DOHH2 (cell line): ENCODE data around the gene PHACTR2.

Experiments used
- H3F3A ChIP-seq: fragments of 200-600 bp; sonication (generic), shearing (Covaris generic); 2 replicates; pipeline ENCODE4 v1.6.0; 2016; ENCODE audit warnings: antibody characterized with exemption, mild to moderate bottlenecking; ENCODE audit not compliant: control insufficient read depth, insufficient read depth
- H3K27ac ChIP-seq: fragments of 200-600 bp; sonication (generic); 2 replicates; pipeline ENCODE4 v1.5.1; 2014; ENCODE audit warnings: low read depth, mild to moderate bottlenecking, low read length, moderate library complexity
- H3K27me3 ChIP-seq: fragments of 200-600 bp; sonication (generic); 2 replicates; pipeline ENCODE4 v1.6.1; 2014; ENCODE audit warnings: mild to moderate bottlenecking, low read length, mixed read lengths; ENCODE audit not compliant: control insufficient read depth
- H3K36me3 ChIP-seq: fragments of 200-600 bp; sonication (generic); 2 replicates; pipeline ENCODE4 v1.6.1; 2014; ENCODE audit warnings: mild to moderate bottlenecking, low read length, moderate library complexity, mixed read lengths; ENCODE audit not compliant: control insufficient read depth
- H3K4me1 ChIP-seq: fragments of 200-600 bp; sonication (generic); 2 replicates; pipeline ENCODE4 v1.6.1; 2014; ENCODE audit warnings: mild to moderate bottlenecking, low read length, mixed read lengths; ENCODE audit not compliant: control insufficient read depth
- H3K4me2 ChIP-seq: fragments of 200-600 bp; sonication (generic); 2 replicates; pipeline ENCODE4 v1.6.0; 2014; ENCODE audit warnings: mild to moderate bottlenecking, low read length, moderate library complexity
- H3K4me3 ChIP-seq: fragments of 200-600 bp; sonication (generic); 2 replicates; pipeline ENCODE4 v1.5.1; 2014; ENCODE audit warnings: mild to moderate bottlenecking, low read length, mixed read lengths
- H3K79me2 ChIP-seq: fragments of 200-600 bp; sonication (generic); 2 replicates; pipeline ENCODE4 v1.6.1; 2014; ENCODE audit warnings: mild to moderate bottlenecking, low read length, mixed read lengths; ENCODE audit not compliant: control insufficient read depth
- H3K9me2 ChIP-seq: fragments of 200-600 bp; sonication (generic); replicated peaks from 2 replicates; pipeline ENCODE4 v1.6.1; 2014; ENCODE audit warnings: mild to moderate bottlenecking, low read length, mixed read lengths; ENCODE audit not compliant: control insufficient read depth
- H3K9me3 ChIP-seq: fragments of 200-600 bp; sonication (generic); 2 replicates; pipeline ENCODE4 v1.6.1; 2014; ENCODE audit warnings: antibody characterized with exemption, low read length, mixed read lengths; ENCODE audit not compliant: control insufficient read depth, insufficient read depth
- H4K20me1 ChIP-seq: fragments of 200-600 bp; sonication (generic); 2 replicates; pipeline ENCODE4 v1.6.0; 2014; ENCODE audit warnings: low read depth, mild to moderate bottlenecking, antibody characterized with exemption, low read length, moderate library complexity; ENCODE audit not compliant: control insufficient read depth, insufficient read depth
- EZH2phosphoT487 ChIP-seq: fragments of 200-600 bp; sonication (generic); IDR thresholded peaks from 2 replicates; pipeline ENCODE4 v1.6.1; 2017; ENCODE audit warnings: borderline replicate concordance, mild to moderate bottlenecking, antibody characterized with exemption, low read length, moderate library complexity, mixed read lengths
- TF ChIP-seq, protein P1 (sequence below): fragments of 200-600 bp; sonication (generic); IDR thresholded peaks from one replicate; pipeline ENCODE4 v1.5.1; 2014; ENCODE audit warnings: antibody characterized with exemption, mild to moderate bottlenecking, low read depth, low read length; ENCODE audit not compliant: poor library complexity, severe bottlenecking

The PHACTR2 gene

DNA sequence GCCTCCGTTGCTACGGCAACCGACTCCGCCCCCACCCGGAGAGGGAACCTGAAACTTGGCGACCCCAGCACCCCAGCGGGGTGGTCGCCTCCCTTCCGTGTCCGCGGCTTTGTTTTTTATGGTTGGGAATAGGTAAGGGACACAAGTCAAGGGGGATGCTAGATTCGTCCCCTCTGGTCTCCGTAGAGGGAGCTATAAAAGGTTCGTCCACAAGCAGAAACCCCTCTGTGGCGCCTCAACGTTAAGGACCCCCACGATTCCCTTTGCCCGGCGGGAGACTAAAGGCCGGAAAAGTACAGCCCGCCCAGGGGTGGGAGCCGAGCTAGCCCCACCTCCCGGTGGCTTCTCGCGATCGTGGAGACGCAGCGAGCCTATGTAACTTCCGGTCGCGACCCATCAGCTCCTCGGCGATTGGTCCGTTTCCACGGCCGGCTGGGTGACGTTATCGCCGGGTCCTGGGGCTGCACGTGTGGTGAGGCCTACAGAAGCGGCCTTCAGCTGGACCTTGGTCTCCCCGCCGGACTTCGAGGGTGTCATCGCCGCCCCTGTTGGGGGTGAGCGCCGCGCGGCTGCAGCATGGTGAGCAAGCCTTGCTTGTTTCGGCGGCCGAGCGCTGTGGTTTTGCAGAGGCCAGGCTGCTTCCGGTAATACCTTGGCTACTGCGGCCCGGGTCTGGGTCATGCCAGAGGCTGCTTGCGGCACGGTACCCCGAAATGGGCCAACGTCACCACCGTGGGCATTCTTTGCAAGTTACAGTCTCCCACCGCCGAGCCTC is 165.3 kb downstream of the PHACTR2 start, which contains the start of gene LTV1:
Gene LTV1, plus strand, starts transcription at position 437 of the 775 bp plus-strand sequence. Its CDS starts 140 bp downstream, at position 577.
- Histone ChIP-seq H3K4me2 (peak within 1 kb of the TSS; percentile 76), H3K9me2 (no peaks in the 10 kb centered on the region), H3K4me3 (peak within 1 kb of the TSS; percentile 97), H4K20me1 (no peaks in the 10 kb centered on the region), H3K36me3 (peaks cover 47% of the 10 kb centered on the region), H3K27me3 (no peaks in the 10 kb centered on the region), H3K9me3 (no peaks in the 10 kb centered on the region), H3F3A (no peaks in the 10 kb centered on the region), H3K79me2 (peaks cover 50% of the 10 kb centered on the region), H3K27ac (peak within 1 kb of the TSS; percentile 58), H3K4me1 (peaks cover 14% of the 10 kb centered on the region)
- TF ChIP-seq EZH2phosphoT487 = no peak
- TF ChIP-seq, protein P1, sequence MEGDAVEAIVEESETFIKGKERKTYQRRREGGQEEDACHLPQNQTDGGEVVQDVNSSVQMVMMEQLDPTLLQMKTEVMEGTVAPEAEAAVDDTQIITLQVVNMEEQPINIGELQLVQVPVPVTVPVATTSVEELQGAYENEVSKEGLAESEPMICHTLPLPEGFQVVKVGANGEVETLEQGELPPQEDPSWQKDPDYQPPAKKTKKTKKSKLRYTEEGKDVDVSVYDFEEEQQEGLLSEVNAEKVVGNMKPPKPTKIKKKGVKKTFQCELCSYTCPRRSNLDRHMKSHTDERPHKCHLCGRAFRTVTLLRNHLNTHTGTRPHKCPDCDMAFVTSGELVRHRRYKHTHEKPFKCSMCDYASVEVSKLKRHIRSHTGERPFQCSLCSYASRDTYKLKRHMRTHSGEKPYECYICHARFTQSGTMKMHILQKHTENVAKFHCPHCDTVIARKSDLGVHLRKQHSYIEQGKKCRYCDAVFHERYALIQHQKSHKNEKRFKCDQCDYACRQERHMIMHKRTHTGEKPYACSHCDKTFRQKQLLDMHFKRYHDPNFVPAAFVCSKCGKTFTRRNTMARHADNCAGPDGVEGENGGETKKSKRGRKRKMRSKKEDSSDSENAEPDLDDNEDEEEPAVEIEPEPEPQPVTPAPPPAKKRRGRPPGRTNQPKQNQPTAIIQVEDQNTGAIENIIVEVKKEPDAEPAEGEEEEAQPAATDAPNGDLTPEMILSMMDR = no peak

- Histone ChIP-seq H3K4me2 (peak overlapping the region; percentile 76), H3K9me2 (no peaks in the 10 kb centered on the region), H3K9me3 (no peaks in the 10 kb centered on the region), H3K27me3 (no peaks in the 10 kb centered on the region), H3K4me1 (peaks cover 14% of the 10 kb centered on the region), H4K20me1 (no peaks in the 10 kb centered on the region), H3K79me2 (peaks cover 55% of the 10 kb centered on the region), H3K36me3 (peaks cover 53% of the 10 kb centered on the region), H3F3A (no peaks in the 10 kb centered on the region), H3K27ac (peak overlapping the region; percentile 58), H3K4me3 (peak overlapping the region; percentile 97)
- no peak for TF ChIP-seq EZH2phosphoT487
- TF ChIP-seq, protein P1 = no peak
Measured at GRCh38 chr6:143843677-143843999, 165.9 kb downstream of the PHACTR2 start.

DNA sequence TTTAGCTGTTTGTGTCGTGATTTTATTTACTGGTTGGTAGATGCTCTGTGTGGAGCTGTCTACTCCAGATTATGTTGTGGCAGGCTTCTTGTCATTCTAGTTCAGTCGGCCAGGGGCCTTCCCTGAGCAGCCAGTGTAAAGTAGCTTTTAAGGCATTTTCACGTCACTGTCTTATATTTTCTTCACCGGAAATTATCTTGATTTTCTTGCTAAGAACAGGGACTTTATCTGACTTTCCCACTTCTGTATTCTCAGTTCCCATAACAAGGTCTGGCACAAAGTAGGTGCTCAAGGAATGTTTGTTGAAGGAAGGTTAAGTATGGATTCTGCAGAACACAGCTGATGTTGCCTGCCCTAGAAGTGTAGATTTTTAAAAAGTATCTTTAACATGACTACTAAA is 166.2 kb downstream of the PHACTR2 start:
- no peaks in the 10 kb centered on the region for H3F3A ChIP-seq
- peaks cover 59% of the 10 kb centered on the region for H3K79me2 ChIP-seq
- H3K4me1 ChIP-seq = peaks cover 14% of the 10 kb centered on the region
- no peaks in the 10 kb centered on the region for H3K9me3 ChIP-seq
- H3K4me2 ChIP-seq = peak overlapping the region; percentile 76
- peak overlapping the region; percentile 58 for H3K27ac ChIP-seq
- TF ChIP-seq, protein P1 = no peak
- no peak for TF ChIP-seq EZH2phosphoT487
- no peaks in the 10 kb centered on the region for H3K27me3 ChIP-seq
- no peaks in the 10 kb centered on the region for H3K9me2 ChIP-seq
- H4K20me1 ChIP-seq = no peaks in the 10 kb centered on the region
- peak overlapping the region; percentile 97 for H3K4me3 ChIP-seq
- peaks cover 56% of the 10 kb centered on the region for H3K36me3 ChIP-seq
